Measurements from ENCODE around the gene AHNAK.
"Not testable (repeated sequence)": the region's sequence is repeated elsewhere in the genome, so short reads cannot be mapped to it uniquely, and the experiment has no call there.

Gene AHNAK

GRCh38 chr11:62457478-62457877 lies 89.1 kb downstream of the AHNAK start:
- DNase-seq = no peak

- no peak for DNase-seq
Observed at GRCh38 chr11:62456630-62457029, 90.0 kb downstream of the AHNAK start.

- DNase-seq = no peak
Observed at GRCh38 chr11:62452839-62453468, 93.7 kb downstream of the AHNAK start.

- no peak for DNase-seq
Observed at GRCh38 chr11:62452261-62452660, 94.3 kb downstream of the AHNAK start.

GRCh38 chr11:62451241-62451621 lies 95.4 kb downstream of the AHNAK start:
- no peak for DNase-seq

- no peak for DNase-seq
Observed at GRCh38 chr11:62450543-62451240, 95.9 kb downstream of the AHNAK start.

GRCh38 chr11:62449912-62450311 lies 96.7 kb downstream of the AHNAK start:
- not testable (repeated sequence) for DNase-seq

- no peak for DNase-seq
Observed at GRCh38 chr11:62449451-62449851, 97.2 kb downstream of the AHNAK start.

- DNase-seq = no peak
Observed at GRCh38 chr11:62446091-62446490, 100.5 kb downstream of the AHNAK start.

GRCh38 chr11:62445314-62445740 lies 101.3 kb downstream of the AHNAK start:
- no peak for DNase-seq

GRCh38 chr11:62444835-62445234 lies 101.8 kb downstream of the AHNAK start:
- DNase-seq = no peak

GRCh38 chr11:62444236-62444833 lies 102.3 kb downstream of the AHNAK start:
- DNase-seq = peak; percentile 14

- DNase-seq = no peak
Observed at GRCh38 chr11:62443390-62444235, 103.0 kb downstream of the AHNAK start.

GRCh38 chr11:62439785-62440602 lies 106.6 kb downstream of the AHNAK start:
- no peak for DNase-seq

GRCh38 chr11:62438641-62439040 lies 108.0 kb downstream of the AHNAK start:
- no peak for DNase-seq

GRCh38 chr11:62437616-62438015 lies 109.0 kb downstream of the AHNAK start:
- DNase-seq = no peak

GRCh38 chr11:62435846-62436660 lies 110.6 kb downstream of the AHNAK start:
- no peak for DNase-seq

GRCh38 chr11:62433904-62434276 lies 112.7 kb downstream of the AHNAK start:
- no peak for DNase-seq

- no peak for DNase-seq
Observed at GRCh38 chr11:62433141-62433903, 113.3 kb downstream of the AHNAK start.

- DNase-seq = no peak
Observed at GRCh38 chr11:62432695-62433094, 113.9 kb downstream of the AHNAK start.

Measured in CD4-positive, alpha-beta T cell treated with Interleukin-12 subunit alpha and Interleukin-12 subunit beta, for 1 hour (primary cell).